Measurements from ENCODE around the gene GPATCH8. TPM values are rescaled to one million over a fixed set of nuclear protein-coding genes. Genes with fewer than 3 reads are reported as not detected.
A peak's percentile ranks its signal among the peaks of the same experiment; 100 is the strongest.
"Not testable (repeated sequence)": the region's sequence is repeated elsewhere in the genome, so short reads cannot be mapped to it uniquely, and the experiment has no call there.

Gene GPATCH8
- total RNA-seq, 4 donors from 2014 or later = 14.5 to 53.1 (median 31.2) TPM

DNA sequence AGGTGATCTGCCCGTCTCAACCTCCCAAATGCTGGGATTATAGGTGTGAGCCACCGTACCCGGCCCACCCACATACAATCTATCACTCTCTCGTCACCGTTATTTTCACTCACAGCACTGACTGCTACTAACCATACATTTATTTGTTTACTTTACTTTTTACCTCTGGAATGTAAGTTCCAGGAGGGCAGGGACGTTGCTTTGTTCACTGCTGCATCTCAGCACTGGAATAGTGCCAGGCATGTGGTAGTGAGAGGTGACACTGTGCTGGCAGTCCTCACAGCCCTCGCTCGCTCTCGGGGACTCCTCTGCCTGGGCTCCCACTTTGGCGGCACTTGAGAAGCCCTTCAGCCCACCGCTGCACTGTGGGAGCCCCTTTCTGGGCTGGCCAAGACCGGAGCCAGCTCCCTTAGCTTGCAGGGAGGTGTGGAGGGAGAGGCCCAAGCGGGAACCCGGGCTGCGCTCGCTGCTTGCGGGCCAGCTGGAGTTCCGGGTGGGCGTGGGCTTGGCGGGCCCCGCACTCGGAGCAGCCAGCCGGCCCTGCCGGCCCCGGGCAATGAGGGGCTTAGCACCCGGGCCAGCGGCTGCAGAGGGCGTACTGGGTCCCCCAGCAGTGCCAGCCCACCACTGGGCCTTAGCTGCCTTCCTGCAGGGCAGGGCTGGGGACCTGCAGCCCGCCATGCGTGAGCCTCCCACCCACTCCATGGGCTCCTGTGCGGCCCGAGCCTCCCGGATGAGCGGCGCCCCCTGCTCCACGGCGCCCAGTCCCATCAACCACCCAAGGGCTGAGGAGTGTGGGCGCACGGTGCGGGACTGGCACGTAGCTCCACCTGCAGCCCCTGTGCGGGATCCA is 134.6 kb downstream of the GPATCH8 start:
- H3K4me1 ChIP-seq; in situ Hi-C loops (cut with MboI; ENCODE audit: low pct_ligation_motif_present in 1 of 4, low pct_unique_long_range_greater_than_20kb in 1 of 4, low sequenced_read_pairs in 3 of 4); H3K9me3 ChIP-seq; H3K4me3 ChIP-seq; intact Hi-C loops (cut with DNase I; ENCODE audit: low total_unique reads); H3K36me3 ChIP-seq; H3K27ac ChIP-seq; DNase-seq: not testable (repeated sequence)
- H3K27me3 ChIP-seq = peaks cover 65% of the 10 kb centered on the region
- 87% methylated on average over 17 of the region's 42 CpGs; no CpG with 5 or more reads in 1 of the 2 donors for WGBS, 2 donors (ENCODE audit: low coverage in 1 of 2)

- Histone ChIP-seq H3K4me1 (peaks cover 0 to 13% (median 4%) of the 10 kb centered on the region in 4 donors), H3K36me3 (no peaks in the 10 kb centered on the region), H3K4me3 (no peak overlapping the region), H3K27me3 (peaks cover 64% of the 10 kb centered on the region), H3K9me3 (no peaks in the 10 kb centered on the region), H3K27ac (no peak overlapping the region)
- intact Hi-C loops (cut with DNase I; ENCODE audit: low total_unique reads) = no loop called here
- TF ChIP-seq CTCF (IDR thresholded peaks at IDR 0.05) = no peak
- TF ChIP-seq POLR2AphosphoS5 (IDR thresholded peaks at IDR 0.05) = no peak
- TF ChIP-seq POLR2A (IDR thresholded peaks at IDR 0.05) = no peak
- no peak for TF ChIP-seq EP300 (IDR thresholded peaks at IDR 0.05; ENCODE audit: low read depth)
- 68 to 88% methylated on average over 5 to 7 of the region's 7 CpGs for WGBS, 2 donors (ENCODE audit: low coverage in 1 of 2)
- in situ Hi-C loops (cut with MboI; ENCODE audit: low pct_ligation_motif_present in 1 of 4, low pct_unique_long_range_greater_than_20kb in 1 of 4, low sequenced_read_pairs in 3 of 4) = no loop called here
- no peak for DNase-seq
These were observed 135.8 kb downstream of the GPATCH8 start for GRCh38 chr17:44367231-44367979.

- H3K27ac ChIP-seq; H3K36me3 ChIP-seq; H3K4me3 ChIP-seq; in situ Hi-C loops (cut with MboI; ENCODE audit: low pct_ligation_motif_present in 1 of 4, low pct_unique_long_range_greater_than_20kb in 1 of 4, low sequenced_read_pairs in 3 of 4); intact Hi-C loops (cut with DNase I; ENCODE audit: low total_unique reads); DNase-seq; H3K9me3 ChIP-seq: not testable (repeated sequence)
- H3K4me1 ChIP-seq = peaks cover 0 to 13% (median 4%) of the 10 kb centered on the region in 4 donors
- 77 to 80% methylated on average over 1 to 5 of the region's 5 CpGs for WGBS, 2 donors (ENCODE audit: low coverage in 1 of 2)
- peaks cover 52% of the 10 kb centered on the region for H3K27me3 ChIP-seq
These were observed 138.2 kb downstream of the GPATCH8 start for GRCh38 chr17:44365051-44365450.

GRCh38 chr17:44363613-44364159 is 139.5 kb downstream of the GPATCH8 start, which contains the start of gene FAM171A2:
TSS of gene FAM171A2 (minus strand) at chr17:44363853. CDS start at chr17:44363714, 139 bp downstream.
- H3K4me1 ChIP-seq = peaks cover 0 to 13% (median 4%) of the 10 kb centered on the region in 4 donors
- 0% methylated on average over 34 of the region's 63 CpGs; no CpG with 5 or more reads in 1 of the 2 donors for WGBS, 2 donors (ENCODE audit: low coverage in 1 of 2)
- DNase-seq = peak; percentile 53
- no peak for TF ChIP-seq POLR2A (IDR thresholded peaks at IDR 0.05)
- TF ChIP-seq CTCF (IDR thresholded peaks at IDR 0.05) = peak in 4 of 5 experiments; percentile 9 to 82 (median 67)
- no peaks in the 10 kb centered on the region for H3K9me3 ChIP-seq
- peak within 1 kb of the TSS; percentile 52 to 83 (median 63) for H3K4me3 ChIP-seq
- H3K27ac ChIP-seq = peak within 1 kb of the TSS in 1 of 4 donors; percentile 13
- H3K27me3 ChIP-seq = peaks cover 44% of the 10 kb centered on the region
- H3K36me3 ChIP-seq = no peaks in the 10 kb centered on the region
- intact Hi-C loops (cut with DNase I; ENCODE audit: low total_unique reads) = no loop called here
- in situ Hi-C loops (cut with MboI; ENCODE audit: low pct_ligation_motif_present in 1 of 4, low pct_unique_long_range_greater_than_20kb in 1 of 4, low sequenced_read_pairs in 3 of 4) = no loop called here

All from transverse colon (tissue), 4 donors.